ENCODE results near the gene MIS12.

Gene MIS12

DNA sequence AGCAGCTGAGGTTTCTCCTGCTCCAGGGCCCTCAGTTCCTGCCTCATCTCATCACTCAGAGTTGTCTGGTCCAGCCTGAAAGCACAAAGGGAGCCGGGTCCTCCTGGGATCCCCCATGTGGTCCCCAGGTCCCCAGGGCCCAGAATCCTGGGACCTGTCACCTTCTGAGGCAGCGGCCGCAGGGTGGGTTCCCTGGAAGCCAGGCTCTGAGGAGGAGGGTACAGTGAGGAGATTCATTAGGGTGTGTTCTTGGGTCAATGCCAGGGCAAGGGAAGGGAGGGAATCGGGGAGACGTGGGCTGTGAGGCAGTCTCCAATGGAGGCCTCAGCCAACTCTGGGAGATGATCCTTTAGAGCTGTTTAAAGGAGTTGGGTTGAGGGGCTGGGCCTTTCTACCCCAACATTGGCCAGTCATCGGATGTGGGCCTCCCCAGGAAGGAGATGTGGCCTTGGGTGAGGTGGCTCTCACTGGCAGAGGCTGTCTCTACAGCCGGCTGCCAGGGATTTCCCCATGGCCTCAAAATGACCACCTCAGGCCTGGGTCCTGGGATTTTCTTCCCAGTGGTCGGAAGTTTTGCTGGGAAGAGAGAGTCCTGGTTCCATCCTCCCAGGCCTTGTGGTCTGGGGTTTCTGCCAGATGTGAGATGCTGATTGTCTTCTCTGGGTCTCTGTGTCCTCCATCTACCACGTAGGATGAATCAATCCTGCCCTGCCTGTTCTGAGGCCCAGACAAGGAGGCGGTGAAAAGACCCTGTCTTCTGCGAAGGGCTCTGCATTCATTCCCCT lies 50.7 kb downstream of the MIS12 start:
- peak; percentile 59 for DNase-seq

GRCh38 chr17:5539286-5539685 lies 52.9 kb downstream of the MIS12 start:
- DNase-seq, result no peak

GRCh38 chr17:5540321-5540720 lies 54.0 kb downstream of the MIS12 start:
- no peak for DNase-seq
